NCI-H2081 treated with DMSO at 0.1 percent for 48 hours (cell line): ENCODE data around the gene SCFD2.
"Not testable (repeated sequence)": the region's sequence is repeated elsewhere in the genome, so short reads cannot be mapped to it uniquely, and the experiment has no call there.

Source experiments
- DNase-seq: peaks from one replicate; lab custom pipeline; 2025; lab: John Stamatoyannopoulos, UW

SCFD2 gene

DNA sequence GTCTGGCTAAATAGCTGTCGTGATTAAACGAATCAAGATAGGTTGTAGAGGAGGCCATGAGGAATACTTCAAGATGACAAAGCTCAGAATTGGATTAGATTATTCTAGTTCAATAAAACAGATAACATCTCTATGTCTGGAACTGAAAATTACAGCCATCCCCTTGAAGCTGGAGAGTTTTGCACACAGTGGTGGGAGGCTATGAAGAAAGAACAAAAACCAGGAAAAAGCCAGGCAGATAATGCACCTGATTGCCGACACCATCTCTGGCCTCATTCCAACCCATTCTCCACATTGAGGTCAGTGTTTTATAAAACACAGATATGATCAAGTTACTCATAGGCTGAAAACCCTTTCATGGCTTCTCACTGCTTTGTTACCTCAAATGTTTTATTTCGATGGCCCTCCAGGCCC, 315.5 kb downstream of the SCFD2 start:
- no peak for DNase-seq

- no peak for DNase-seq
Measured at GRCh38 chr4:53049528-53049927, 316.3 kb downstream of the SCFD2 start.

GRCh38 chr4:53044651-53044960, 321.3 kb downstream of the SCFD2 start:
- DNase-seq: no peak

- DNase-seq: no peak
Measured at GRCh38 chr4:53043891-53044650, 321.8 kb downstream of the SCFD2 start.

DNA sequence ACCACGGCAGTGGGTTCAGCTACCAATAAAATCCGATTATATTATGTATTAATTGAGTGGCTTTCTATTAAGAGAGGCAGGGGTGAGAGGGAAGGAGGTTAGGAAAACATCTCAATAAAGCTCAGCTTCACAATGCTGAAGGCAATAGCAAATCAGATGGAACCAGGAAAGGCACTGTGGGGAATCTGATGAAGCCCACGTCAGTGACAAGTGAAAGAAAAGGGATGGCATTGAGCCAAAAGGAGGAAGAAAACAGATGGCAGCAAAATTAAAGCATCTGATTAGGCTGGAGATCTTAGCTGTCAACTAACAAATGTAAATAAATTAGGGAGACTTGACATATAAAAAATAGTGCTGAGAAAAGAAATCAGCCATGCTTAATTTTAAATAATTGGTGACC, 322.8 kb downstream of the SCFD2 start:
- DNase-seq: no peak

DNA sequence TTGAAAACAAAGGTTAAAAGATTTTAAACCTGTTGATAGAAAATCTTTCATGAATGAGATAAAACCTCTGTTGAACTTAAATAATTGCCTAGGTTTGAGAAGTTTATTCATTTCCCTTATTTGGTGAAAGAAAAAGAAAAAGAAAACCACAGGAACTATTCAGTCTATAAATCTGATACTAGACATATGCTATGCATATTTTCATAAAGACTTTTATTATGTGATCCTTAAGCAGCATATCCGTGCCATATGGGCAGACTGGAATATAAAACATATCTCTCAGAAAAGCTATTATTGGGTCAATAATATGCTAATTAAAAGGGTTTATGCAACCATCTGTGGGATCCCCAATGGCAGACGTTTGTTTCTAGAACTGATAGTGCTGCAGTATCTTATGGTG, 325.0 kb downstream of the SCFD2 start:
- DNase-seq: no peak

DNA sequence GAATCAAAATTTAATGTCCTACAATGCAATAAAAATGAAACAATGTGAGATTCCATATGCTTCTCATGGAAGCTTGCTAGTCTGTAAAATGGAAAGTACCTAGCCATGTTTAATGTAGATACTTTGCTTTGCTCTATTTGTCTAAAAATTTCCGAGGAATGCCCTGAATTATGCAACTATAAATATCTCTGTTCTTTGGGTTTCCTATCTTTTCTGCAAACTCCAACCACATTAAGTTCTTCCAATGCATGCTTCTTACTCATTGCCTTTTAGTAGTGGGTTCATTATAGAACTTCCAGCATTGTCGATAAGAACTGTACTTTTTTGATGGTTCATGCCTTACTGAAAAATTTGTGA, 325.4 kb downstream of the SCFD2 start:
- no peak for DNase-seq

GRCh38 chr4:53039741-53040458, 326.0 kb downstream of the SCFD2 start:
- DNase-seq: no peak

- no peak for DNase-seq
Measured at GRCh38 chr4:53037892-53038291, 328.0 kb downstream of the SCFD2 start.

DNA sequence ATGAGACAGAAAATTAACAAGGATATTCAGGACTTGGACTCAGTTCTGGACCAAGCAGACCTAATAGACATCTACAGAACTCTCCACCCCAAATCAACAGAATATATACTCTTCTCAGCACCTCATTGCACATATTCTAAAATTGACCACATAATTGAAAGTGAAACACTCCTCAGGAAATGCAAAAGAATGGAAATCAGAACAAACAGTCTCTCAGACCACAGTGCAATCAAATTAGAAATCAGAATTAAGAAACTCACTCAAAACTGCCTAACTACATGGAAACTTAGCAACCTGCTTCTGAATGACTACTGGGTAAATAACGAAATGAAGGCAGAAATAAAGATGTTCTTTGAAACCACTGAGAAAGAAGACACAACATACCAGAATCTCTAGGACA, 333.0 kb downstream of the SCFD2 start:
- not testable (repeated sequence) for DNase-seq

- DNase-seq: no peak
Measured at GRCh38 chr4:53026233-53026632, 339.6 kb downstream of the SCFD2 start.

GRCh38 chr4:53023677-53024299, 342.1 kb downstream of the SCFD2 start:
- no peak for DNase-seq

DNA sequence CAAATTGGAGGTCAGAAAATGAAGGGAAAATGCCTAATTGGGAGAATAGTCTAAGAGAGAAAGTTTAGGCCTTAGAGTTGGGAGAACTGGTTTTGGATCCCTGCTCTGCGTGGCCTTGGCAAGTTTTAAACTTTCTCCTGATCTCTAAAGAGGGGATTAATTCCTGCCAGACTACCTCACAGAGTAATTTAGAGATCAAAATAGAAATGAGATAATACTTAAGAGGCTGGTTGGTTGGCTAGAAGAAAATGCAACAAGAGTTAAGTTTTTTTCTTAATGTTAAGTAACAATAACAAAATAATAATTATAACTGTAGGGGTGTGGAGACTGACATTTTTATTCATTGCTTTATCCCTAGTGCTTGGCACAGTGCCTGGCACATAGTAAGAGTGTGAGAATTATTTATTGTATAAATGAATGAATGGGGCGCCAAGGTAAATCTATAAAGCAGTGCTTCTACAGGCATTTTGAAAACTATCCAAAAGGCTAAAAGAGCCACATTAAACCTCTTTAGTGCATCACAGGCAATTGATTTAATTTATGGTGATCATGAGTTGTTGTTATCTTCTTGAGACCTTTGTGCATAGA, 343.3 kb downstream of the SCFD2 start:
- no peak for DNase-seq

GRCh38 chr4:53021754-53022512, 343.9 kb downstream of the SCFD2 start:
- DNase-seq: no peak

DNA sequence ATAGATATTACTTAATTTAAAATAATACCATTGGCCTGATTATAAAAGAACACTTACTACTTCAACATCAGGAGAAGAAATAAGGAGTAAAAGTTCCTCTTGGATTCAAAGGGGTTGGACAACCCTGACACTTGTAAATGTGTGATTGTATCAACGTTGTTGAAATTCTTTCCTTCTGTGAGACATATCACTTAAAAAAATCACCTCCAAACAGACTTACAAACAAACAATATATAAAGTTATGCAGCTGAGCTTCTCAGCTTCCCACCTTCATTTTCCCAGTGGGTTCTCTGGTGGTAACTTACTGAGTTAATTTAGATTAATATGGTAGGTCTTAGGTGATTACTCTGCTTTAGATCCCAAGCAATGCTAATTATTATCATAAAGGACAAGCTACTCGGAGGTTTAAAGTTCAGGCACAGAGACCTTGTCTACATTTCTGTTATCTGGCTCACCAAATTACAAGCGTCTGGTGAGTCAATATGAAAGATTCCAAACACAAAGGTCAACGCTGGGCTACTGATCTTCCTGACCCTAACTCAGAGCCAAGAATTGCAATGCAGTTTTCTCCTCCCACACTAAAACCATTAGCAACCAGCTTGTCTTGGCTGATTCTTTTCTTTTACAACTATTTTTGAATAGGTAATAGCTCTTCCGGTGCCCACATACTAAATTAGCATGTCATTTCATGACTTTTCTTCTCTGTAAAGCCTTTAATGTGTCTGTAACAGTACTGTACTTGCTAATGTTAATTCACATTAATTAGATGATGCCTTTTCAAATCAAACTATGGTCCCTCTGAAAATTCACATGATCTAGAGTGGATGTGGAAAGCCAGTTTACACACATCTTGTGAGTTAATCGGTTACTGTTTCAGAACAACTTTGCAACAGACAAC, 346.1 kb downstream of the SCFD2 start:
- no peak for DNase-seq

GRCh38 chr4:53018471-53018870, 347.4 kb downstream of the SCFD2 start:
- DNase-seq: no peak

DNA sequence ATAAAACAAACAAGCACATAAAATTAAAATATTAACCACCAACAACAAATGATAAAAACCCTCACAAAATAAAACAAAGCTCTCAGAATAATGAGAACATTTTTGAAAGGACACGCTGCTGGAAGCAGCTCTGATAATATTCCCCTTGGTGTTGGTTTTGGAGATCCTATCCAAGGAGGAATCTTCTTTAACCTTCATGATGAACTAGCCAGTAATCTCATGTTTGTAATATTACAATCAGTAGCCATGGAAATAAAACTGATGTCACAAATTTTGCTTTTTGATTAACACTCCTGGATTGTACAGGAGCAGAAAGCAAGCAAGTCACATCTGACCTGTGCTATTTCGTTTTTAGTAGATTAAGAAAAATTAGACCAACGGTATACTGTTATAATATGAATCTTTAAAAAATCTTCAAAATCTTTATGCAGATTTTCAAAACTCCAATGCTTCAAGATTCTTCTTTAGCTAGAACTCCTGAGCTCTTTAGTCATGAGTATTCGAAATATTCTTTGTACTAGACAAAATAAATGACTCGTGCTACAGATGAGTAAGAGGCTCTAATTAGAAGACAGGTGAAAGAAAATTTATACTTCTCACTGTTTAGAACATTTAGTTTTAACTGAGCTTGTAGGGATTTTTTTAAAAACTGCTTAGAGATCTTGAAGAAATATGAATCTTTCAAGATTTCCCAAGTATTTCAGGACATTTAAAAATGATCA, 349.6 kb downstream of the SCFD2 start:
- no peak for DNase-seq

DNA sequence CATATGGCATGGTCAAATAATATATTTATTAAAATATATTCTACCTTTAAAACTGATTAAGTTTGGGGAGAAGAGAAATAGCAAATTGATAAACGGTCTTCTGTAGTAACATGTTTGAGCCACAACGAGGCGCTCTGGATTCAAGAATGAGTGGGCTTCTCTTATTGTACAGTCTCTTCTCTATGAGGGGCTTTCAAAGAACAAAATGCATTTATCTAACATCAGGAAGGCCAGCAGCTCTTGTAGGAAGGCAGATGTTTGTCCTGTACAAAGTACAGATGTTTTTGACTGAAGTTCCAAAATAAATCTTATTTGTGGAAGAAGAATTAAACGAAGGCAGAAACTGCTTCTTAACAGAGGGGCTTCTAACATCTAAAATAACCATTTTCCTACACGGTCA, 350.2 kb downstream of the SCFD2 start:
- DNase-seq: peak; percentile 26

- DNase-seq: no peak
Measured at GRCh38 chr4:53014881-53015280, 351.0 kb downstream of the SCFD2 start.
